Fibroblast of lung (primary cell): ENCODE data around the gene FALEC. TPM values are rescaled to one million over a fixed set of nuclear protein-coding genes. Genes with fewer than 3 reads are reported as not detected.

ENCODE experiments used
- DNase-seq, 2 donors: peaks; one replicate each; pipeline versions ENCODE4 v3.0.0 to v3.0.0-alpha.2; 2010; ENCODE audit warnings: low read depth in 2 of 2
- H2AFZ ChIP-seq: 2 replicates; pipeline ENCODE4 v1.5.1; 2012; ENCODE audit warnings: low read length, control low read depth, inconsistent platforms
- H3K27ac ChIP-seq: 2 replicates; pipeline ENCODE4 v1.5.1; 2011; ENCODE audit warnings: low read length, control low read depth; ENCODE audit not compliant: insufficient read depth
- H3K27me3 ChIP-seq: 2 replicates; pipeline ENCODE4 v1.5.1; 2011; ENCODE audit warnings: mild to moderate bottlenecking, low read length; ENCODE audit not compliant: control insufficient read depth, insufficient read depth
- H3K36me3 ChIP-seq: 2 replicates; pipeline ENCODE4 v1.5.1; 2011; ENCODE audit warnings: low read length; ENCODE audit not compliant: control insufficient read depth, insufficient read depth
- H3K4me1 ChIP-seq: 2 replicates; pipeline ENCODE4 v1.5.1; 2011; ENCODE audit warnings: low read length; ENCODE audit not compliant: control insufficient read depth, insufficient read depth; ENCODE audit errors: extremely low read depth
- H3K4me2 ChIP-seq: 2 replicates; pipeline ENCODE4 v1.5.1; 2011; ENCODE audit warnings: low read length, control low read depth; ENCODE audit not compliant: insufficient read depth; ENCODE audit errors: extremely low read depth
- H3K4me3 ChIP-seq, 4 experiments: fragments of 200-600 bp in 1 of 4; sonication (generic) in 1 of 4; replicated peaks in 1 of 4; 2 replicates each; pipeline ENCODE4 v1.5.1; 2011 to 2016; ENCODE audit warnings: low read length in 4 of 4, low read depth in 3 of 4, mild to moderate bottlenecking in 3 of 4, control low read depth in 2 of 4, inconsistent platforms in 1 of 4, mixed read lengths in 1 of 4; ENCODE audit not compliant: insufficient read depth in 1 of 4; ENCODE audit errors: control extremely low read depth in 1 of 4
- H3K79me2 ChIP-seq: 2 replicates; pipeline ENCODE4 v1.5.1; 2012; ENCODE audit warnings: mild to moderate bottlenecking, low read length, inconsistent platforms; ENCODE audit not compliant: control insufficient read depth, insufficient read depth
- H3K9ac ChIP-seq: 2 replicates; pipeline ENCODE4 v1.5.1; 2011; ENCODE audit warnings: mild to moderate bottlenecking, low read length, control low read depth; ENCODE audit not compliant: insufficient read depth
- H3K9me3 ChIP-seq: 2 replicates; pipeline ENCODE4 v1.5.1; 2012; ENCODE audit warnings: low read depth, low read length; ENCODE audit not compliant: control insufficient read depth, insufficient read depth
- H4K20me1 ChIP-seq: 2 replicates; pipeline ENCODE4 v1.5.1; 2011; ENCODE audit warnings: low read length; ENCODE audit not compliant: control insufficient read depth, insufficient read depth; ENCODE audit errors: extremely low read depth
- EZH2 ChIP-seq: IDR thresholded peaks from 2 replicates; pipeline ENCODE4 v1.5.1; 2012; ENCODE audit warnings: low read length, control low read depth, mild to moderate bottlenecking; ENCODE audit errors: missing control alignments
- polyA plus RNA-seq, 2 donors: library from polyadenylated mRNA; depleted of rRNA in 1 of 2; stranded (reverse) in 1 of 2; unstranded in 1 of 2; fragments of >200 nt; gene quantifications; 2 replicates each; pipeline ENCODE4 v1.2.1, GENCODE V29; 2011 to 2012; ENCODE audit warnings: missing spikeins in 1 of 2
- total RNA-seq: library from RNA; depleted of rRNA; stranded (reverse); fragments of >200 nt; gene quantifications from 2 replicates; pipeline ENCODE4 v1.2.1, GENCODE V29; 2014
- TF ChIP-seq, protein P1 (sequence below), 2 donors: IDR thresholded peaks in 1 of 2; conservative IDR thresholded peaks in 1 of 2; 1 replicate in 1 of 2; 2 replicates in 1 of 2; pipeline ENCODE4 v1.5.1; 2011 to 2012; ENCODE audit warnings: low read length in 2 of 2, control low read depth in 1 of 2, inconsistent platforms in 1 of 2, low read depth in 1 of 2, mild to moderate bottlenecking in 1 of 2

The FALEC gene
- total and polyA plus RNA-seq, 2 donors (not counting 1 experiment from before 2014, with no cell fraction given): 0.83 TPM; not detected in 1

DNA sequence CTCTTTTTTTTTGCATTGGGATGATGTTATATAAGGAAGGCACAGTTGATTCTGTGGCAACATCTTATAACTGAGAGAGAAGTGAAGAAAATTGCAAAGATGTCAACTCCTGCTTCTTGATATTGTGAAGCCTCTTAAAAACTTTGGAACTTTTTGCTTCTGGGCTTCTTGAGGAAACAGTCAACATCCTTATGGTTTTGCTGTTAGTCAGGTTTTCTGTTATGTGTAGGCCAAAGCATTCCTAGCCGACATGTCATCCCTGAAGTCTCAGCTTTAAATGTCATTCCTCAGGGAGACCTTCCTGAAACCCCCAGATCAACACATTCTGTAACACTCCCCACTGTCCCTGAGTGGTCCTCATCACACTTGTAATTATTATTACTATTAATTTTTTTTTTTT lies 12.6 kb downstream of the FALEC start:
- Histone ChIP-seq H3K4me2 (no peak overlapping the region), H3K4me3 (no peak overlapping the region), H3K9ac (no peak overlapping the region)

DNA sequence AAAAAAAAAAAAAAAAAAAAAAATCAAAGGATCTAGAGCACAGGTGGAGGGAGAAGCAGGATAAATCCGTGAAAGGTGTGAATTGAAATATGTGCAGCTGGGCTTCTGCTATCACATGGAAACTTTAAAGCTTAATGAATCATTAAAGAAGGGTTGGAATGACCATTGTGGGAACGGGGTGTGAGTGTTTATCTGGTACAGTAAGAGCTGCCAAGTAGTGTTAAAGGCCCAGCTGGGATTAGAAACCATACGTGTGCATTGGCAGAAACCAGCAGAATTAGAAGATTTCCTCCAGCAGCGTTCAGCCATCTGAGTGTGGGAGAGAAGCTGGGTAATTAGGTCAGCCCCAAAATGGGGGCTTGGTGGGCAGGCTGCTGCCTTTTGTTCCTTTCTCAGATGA lies 13.5 kb downstream of the FALEC start:
- Histone ChIP-seq H3K79me2 (no peaks in the 10 kb centered on the region), H3K9me3 (no peaks in the 10 kb centered on the region), H3K4me3 (no peak overlapping the region), H3K4me1 (peaks cover 2% of the 10 kb centered on the region), H2AFZ (no peak overlapping the region), H3K4me2 (no peak overlapping the region), H3K27ac (no peak overlapping the region), H3K9ac (no peak overlapping the region), H3K36me3 (no peaks in the 10 kb centered on the region), H3K27me3 (no peaks in the 10 kb centered on the region), H4K20me1 (no peaks in the 10 kb centered on the region)
- DNase-seq: peak; percentile 90 to 94
- TF ChIP-seq, protein P1, sequence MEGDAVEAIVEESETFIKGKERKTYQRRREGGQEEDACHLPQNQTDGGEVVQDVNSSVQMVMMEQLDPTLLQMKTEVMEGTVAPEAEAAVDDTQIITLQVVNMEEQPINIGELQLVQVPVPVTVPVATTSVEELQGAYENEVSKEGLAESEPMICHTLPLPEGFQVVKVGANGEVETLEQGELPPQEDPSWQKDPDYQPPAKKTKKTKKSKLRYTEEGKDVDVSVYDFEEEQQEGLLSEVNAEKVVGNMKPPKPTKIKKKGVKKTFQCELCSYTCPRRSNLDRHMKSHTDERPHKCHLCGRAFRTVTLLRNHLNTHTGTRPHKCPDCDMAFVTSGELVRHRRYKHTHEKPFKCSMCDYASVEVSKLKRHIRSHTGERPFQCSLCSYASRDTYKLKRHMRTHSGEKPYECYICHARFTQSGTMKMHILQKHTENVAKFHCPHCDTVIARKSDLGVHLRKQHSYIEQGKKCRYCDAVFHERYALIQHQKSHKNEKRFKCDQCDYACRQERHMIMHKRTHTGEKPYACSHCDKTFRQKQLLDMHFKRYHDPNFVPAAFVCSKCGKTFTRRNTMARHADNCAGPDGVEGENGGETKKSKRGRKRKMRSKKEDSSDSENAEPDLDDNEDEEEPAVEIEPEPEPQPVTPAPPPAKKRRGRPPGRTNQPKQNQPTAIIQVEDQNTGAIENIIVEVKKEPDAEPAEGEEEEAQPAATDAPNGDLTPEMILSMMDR (conservative IDR thresholded peaks at IDR 0.05 in 1 of 2, IDR thresholded peaks at IDR 0.05 in 1 of 2; ENCODE audit: low read depth in 1 of 2, low read length in 2 of 2): no peak
- TF ChIP-seq EZH2: no peak

More for the DNA sequence above, 12.6 kb downstream of the FALEC start:
- no peak overlapping the region for H3K27ac ChIP-seq
- H3K27me3 ChIP-seq: no peaks in the 10 kb centered on the region
- peak in 1 of 2 donors; percentile 92 for DNase-seq
- H4K20me1 ChIP-seq: no peaks in the 10 kb centered on the region
- H3K79me2 ChIP-seq: no peaks in the 10 kb centered on the region
- no peak overlapping the region for H2AFZ ChIP-seq
- no peaks in the 10 kb centered on the region for H3K9me3 ChIP-seq
- peaks cover 2% of the 10 kb centered on the region for H3K4me1 ChIP-seq
- no peak for TF ChIP-seq EZH2
- TF ChIP-seq, protein P1 (conservative IDR thresholded peaks at IDR 0.05 in 1 of 2, IDR thresholded peaks at IDR 0.05 in 1 of 2; ENCODE audit: low read depth in 1 of 2, low read length in 2 of 2): no peak
- no peaks in the 10 kb centered on the region for H3K36me3 ChIP-seq

DNA sequence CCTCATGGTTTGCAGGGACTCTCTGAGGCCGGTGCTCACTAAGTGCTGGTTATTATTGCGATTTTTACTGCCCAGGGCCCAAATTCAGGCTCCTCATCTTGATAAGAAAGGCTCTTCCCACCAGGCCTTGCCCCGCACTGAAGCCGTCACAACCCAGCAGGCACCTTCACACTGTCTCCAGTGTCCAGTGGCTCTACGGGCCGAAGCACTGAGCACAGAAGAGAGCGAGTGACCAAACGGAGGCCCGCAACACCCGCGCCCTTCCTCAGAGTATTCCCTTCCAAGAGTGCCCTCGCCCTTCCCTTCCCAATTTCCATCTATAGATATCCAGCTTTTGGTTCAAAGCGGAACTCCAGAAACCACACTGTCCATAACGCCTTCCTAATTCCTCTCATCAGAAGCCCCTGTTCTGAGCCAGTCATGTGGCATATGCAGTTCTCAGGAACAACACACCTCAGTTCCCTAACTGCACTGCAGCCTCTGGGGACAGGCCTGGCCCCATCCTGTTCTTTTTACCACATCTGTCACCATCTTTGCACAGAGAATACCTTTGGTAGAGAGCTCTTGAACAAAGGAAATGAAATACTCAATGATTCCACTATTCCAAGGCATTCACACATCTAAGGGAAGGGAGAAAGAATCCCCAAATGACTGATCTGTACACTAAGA lies 15.1 kb downstream of the FALEC start:
- no peaks in the 10 kb centered on the region for H3K36me3 ChIP-seq
- H3K79me2 ChIP-seq: no peaks in the 10 kb centered on the region
- no peak overlapping the region for H3K9ac ChIP-seq
- no peak overlapping the region for H3K27ac ChIP-seq
- H3K4me2 ChIP-seq: no peak overlapping the region
- H2AFZ ChIP-seq: no peak overlapping the region
- DNase-seq: no peak
- no peak overlapping the region for H3K4me3 ChIP-seq
- no peaks in the 10 kb centered on the region for H4K20me1 ChIP-seq
- H3K9me3 ChIP-seq: no peaks in the 10 kb centered on the region
- TF ChIP-seq, protein P1 (conservative IDR thresholded peaks at IDR 0.05 in 1 of 2, IDR thresholded peaks at IDR 0.05 in 1 of 2; ENCODE audit: low read depth in 1 of 2, low read length in 2 of 2): no peak
- TF ChIP-seq EZH2: no peak
- H3K4me1 ChIP-seq: peaks cover 6% of the 10 kb centered on the region
- H3K27me3 ChIP-seq: no peaks in the 10 kb centered on the region
